HG03457 (cell line): ENCODE data around the gene HEATR1.

Source experiments
- ATAC-seq: cut with Tn5 transposase; IDR thresholded peaks from one replicate; pipeline ENCODE4 v1.9.1; 2021; ENCODE audit warnings: moderate number of reproducible peaks; ENCODE audit not compliant: unreplicated experiment

The HEATR1 gene

DNA sequence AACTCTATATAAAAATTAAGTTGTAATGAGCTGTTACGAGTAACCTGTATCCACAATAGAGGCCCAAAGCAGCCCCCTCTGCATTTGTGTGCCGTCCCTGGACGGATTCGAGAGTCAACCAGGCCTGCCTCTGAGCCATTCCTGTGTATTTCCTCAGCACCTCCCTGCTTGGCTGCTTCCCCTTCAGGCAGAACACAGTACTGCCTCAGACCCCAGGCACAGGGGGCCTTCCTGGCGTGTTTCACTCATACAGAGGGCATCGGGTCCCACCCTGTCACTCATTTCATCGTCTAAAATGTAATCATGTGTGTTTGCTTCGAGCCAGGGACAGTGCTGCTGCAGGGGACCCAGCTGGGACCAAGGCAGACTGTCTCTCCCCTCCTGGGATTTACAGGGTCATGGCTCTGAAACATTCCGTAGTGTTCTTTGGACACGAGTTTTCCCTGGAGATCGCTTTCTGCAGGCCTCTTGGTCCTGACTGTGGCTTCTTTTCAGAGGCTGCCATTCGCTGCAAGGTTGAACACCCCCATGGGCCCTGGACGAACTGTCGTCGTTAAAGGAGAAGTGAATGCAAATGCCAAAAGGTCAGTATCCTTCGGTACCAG is 61.1 kb downstream of the HEATR1 start:
- ATAC-seq = no peak

GRCh38 chr1:236541710-236542109 is 62.6 kb downstream of the HEATR1 start:
- no peak for ATAC-seq

GRCh38 chr1:236540813-236541465 is 63.4 kb downstream of the HEATR1 start:
- ATAC-seq = no peak

- ATAC-seq = no peak
These were observed 67.8 kb downstream of the HEATR1 start for GRCh38 chr1:236536540-236536939.

DNA sequence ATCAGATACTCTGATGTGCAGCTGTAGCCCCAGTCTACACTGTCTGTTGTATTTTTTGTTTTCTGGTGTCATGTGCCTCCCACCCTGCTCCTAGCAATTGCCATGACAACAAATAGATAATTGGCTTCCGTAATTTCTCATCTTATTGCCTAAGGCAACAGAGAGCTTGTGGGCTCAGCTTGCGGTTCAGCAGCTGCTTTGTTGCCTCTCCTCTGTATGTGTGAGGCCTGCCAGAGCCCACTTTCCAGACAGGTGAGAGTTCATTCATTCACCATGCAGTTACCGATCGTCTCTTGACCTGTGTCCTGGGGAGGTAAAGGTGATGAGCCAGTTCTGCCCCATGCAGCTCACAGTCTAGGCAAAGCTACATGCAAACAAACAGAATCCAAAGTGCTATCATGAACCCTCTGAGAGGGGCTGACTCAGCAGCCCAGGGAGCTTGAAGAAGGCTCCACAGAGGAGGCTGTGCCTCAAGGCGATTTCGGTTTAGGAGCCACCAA is 68.6 kb downstream of the HEATR1 start:
- ATAC-seq = no peak

- no peak for ATAC-seq
These were observed 69.1 kb downstream of the HEATR1 start for GRCh38 chr1:236535190-236535589.

GRCh38 chr1:236534151-236534651 is 70.1 kb downstream of the HEATR1 start:
- ATAC-seq = no peak

DNA sequence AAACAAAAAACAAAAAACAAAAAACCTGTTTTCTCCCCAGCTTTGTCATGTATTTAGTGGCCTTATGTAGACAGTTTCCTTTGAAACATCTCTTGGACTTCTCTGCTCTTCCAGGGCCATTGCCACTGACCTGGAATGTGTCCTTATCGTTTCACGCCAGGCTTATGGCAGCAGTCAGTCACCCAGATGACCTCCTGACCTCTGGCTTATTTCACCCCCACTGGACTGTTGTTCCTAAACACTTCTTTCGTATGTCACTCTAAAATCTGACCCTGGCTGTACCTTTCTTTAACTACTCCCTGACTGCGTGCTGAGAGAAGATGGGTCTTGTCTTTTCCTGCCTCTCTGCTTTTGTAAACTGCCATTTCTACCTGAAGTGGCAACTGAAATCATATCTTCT is 71.5 kb downstream of the HEATR1 start:
- ATAC-seq = no peak

DNA sequence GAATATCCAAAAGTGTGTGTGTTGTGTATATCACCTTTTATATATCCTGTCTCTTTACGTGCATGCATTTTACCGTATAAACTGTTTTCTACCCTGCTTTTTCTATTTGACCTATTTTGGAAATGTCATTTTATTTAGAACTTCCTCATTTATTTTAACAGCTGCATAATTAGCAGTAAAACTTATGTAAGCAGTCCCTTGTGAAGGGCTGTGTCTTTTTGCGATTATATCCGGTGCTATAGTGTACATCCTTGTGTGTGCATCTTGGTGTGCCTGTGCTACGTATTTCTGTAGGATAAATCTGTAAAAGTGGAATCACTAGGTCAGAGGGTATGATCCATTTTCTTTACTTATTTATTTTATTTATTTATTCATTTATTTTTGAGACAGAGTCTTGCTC is 73.4 kb downstream of the HEATR1 start:
- no peak for ATAC-seq

DNA sequence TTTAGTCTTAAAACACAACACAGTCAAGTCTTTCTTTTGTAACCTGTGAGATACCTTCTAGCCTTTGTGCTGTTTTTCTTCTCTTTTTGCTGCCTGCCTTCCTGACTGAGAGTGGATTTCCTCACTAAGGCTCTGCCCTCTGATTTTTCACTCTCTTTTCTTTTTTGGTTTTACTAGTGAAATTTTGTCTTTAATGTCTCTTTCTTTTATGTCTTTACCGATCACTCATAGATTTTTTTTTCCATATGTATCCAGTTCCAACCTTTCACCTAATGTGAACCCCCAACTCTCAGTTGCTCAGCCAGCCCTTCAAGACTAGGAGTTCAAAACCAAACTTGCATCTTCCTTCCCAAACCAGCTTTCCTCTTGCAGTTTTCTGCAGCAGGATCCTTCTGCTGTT is 74.0 kb downstream of the HEATR1 start:
- ATAC-seq = no peak

- ATAC-seq = no peak
These were observed 78.2 kb downstream of the HEATR1 start for GRCh38 chr1:236526079-236526478.

DNA sequence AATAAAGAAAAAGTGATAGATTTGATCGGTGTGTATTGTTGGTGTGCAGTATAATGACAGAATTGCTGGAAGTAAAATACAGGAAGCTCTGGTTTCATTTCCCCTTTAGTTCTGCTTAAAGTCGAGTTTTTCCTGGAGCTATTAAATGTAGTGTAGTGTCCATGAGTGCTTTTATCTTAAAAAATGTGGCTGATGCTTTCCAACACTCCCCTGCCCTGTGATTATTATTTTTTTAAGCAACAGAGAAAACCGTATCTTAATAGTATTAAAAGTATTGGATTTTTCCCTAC is 79.5 kb downstream of the HEATR1 start:
- ATAC-seq = no peak

- peak; percentile 88 for ATAC-seq
These were observed 80.0 kb downstream of the HEATR1 start for GRCh38 chr1:236524142-236524894.

DNA sequence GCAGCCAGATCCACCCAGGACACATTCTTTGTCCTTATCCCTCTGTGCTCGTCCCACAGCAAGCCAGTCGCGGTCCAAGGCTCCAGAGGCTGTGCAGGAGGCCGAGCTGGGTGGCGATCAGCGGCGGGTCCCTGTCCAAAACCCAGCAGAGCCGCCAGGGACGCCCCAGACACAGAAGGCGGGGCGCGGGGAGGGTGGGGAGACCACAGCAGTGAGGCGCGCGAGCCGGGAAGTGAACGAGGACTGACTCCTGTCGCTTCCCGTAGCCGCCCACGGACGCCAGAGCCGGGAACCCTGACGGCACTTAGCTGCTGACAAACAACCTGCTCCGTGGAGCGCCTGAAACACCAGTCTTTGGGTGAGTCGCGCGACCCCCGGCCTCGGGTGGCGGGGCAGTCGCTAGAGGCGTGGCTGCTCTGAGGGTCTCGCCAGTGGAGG is 80.6 kb downstream of the HEATR1 start, which contains the start of gene LGALS8:
TSS of gene LGALS8 (plus strand) at position 279 of the 438 bp plus-strand sequence. CDS start 2,089 bp downstream, outside the sequence.
- ATAC-seq = peak; percentile 37

DNA sequence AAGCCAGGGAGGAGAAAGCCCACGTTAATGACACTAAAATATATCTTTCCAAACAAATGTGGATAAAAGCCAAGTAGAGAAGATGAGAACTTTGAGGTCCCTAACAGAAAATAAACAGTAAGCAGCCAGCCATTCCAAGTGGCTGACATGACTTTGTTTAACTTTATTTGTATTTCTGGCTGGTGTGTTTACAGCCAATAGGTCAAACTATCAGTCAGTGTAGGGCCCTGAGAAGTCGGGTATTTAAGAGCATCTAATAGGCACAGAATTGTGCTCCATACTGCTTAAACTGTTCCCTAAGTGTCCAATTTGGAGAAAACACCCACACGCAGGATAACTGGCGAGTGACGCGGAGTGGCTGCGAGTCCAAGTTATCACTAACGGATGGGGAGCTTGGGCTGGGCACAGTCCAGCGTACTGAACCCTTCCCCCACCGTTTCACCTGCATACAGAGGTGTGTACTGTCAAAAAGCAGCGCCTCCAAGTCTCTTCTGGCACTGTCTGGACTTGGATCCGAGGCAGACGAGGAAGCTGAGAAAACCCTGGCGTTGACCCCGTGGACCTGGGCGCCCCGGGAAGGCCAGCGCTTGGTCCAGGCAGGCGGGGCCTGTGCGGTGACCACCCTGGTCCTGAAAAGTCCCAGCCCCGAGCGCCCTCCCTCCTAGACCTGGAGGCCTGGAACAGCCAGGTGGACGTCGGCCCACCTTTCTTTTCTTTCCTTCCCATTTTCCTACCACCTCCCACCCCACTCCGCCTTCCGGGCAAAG is 81.2 kb downstream of the HEATR1 start:
- no peak for ATAC-seq

DNA sequence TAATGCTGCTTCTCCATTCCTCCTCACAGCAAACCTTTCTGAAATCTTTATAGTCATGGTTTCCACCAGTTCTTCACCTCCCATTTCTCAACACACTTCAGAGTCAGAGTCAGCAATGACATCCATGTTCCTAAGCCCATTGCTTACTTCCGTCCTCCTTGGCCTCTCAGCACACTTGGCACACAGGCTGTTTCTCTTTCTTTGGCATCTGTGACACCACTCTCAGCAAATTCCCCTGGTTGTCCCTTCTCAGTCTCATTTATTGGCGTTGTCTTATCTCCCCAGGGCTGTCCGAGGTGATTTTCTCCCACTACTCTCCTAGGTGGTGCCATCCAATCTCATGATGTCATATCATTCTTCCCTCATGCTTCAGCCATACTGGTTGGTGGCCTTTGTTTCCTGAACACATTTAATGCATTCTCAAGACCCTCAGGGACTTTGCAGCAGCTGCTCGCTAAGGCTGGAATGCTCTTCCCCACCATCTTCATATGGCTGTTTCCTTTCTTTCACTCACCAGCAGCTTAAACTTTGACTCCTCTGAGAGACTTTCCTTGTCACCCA is 83.8 kb downstream of the HEATR1 start:
- ATAC-seq = no peak

DNA sequence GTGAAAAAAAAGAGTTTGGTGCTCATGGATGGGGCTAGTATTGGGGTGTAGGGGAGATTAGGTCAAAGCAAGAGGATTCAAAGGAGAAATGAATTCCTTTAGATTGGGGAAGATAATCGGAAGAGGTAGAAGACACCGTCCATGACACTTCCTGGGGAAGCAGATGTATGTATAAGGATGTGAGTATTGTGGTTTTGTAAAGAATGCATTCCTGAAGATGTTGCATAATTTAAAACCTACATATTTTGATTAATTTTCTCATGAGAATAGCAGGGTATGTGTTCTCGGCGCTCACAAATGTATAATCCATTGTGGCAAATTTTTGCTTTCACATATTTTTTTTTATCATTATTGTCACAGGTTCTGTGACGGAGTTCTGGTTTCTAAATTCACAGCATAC is 86.0 kb downstream of the HEATR1 start:
- no peak for ATAC-seq

DNA sequence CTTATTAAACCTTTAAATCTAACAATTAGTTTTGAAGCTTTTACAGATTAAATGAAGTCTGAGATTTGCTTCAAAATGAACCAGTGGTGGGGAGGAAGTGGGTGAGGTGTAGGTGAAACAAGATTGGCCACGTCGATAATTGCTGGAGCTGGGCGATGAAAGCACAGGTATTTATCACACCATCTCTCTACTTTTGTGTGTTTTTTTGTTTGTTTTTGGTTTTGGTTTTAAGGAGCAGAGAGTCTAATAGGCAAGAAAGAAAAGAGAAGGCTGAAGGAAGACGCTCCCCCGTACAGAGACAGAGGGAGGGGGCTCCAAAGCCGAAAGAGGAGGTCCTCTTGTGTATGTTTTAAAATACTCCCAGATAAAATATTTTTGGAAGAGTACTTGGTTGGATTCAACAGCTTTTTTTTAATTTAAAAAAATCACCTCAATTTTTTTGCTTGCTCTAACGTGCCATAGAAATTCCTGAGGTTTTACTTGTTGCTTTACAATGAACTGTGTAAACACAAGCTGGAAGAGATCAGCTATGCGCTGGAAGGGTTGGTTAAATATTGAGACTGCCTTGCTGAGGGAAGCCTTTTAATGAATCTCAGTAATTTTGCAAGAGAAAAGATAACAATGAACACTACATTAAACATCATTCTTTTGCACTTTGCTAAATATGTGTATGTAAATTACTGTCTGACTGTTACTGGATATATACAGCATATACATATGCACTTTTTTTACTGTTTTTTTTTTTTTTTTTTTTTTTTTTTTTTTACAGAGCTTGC is 87.2 kb downstream of the HEATR1 start:
- ATAC-seq = no peak

GRCh38 chr1:236515443-236515958 is 88.8 kb downstream of the HEATR1 start:
- ATAC-seq = no peak
